IMR-90 (cell line): Measurements from ENCODE around the gene RAB6A. TPM values are rescaled to one million over a fixed set of nuclear protein-coding genes. Genes with fewer than 3 reads are reported as not detected.

Source experiments
- ATAC-seq: fragments of 200-7000 bp; cut with Tn5 transposase; 2 replicates; pipeline ENCODE4 v1.9.1; 2020; ENCODE audit warnings: low read depth, mild to moderate bottlenecking, moderate library complexity
- BruUV-seq: library from RNA; stranded (reverse); fragments of 400-500 nt; replicated peaks from 2 replicates; lab custom pipeline; 2021; lab: Mats Ljungman, UMichigan
- CTCF ChIA-PET: fragments of 300-600 bp; formaldehyde crosslinking; extraction: SDS; loops from one replicate; lab custom pipeline; 2021; ENCODE audit warnings: antibody characterized with exemption; lab: Yijun Ruan, JAX
- POLR2A ChIA-PET: fragments of 300-600 bp; sonication (Branson Sonifier 250); formaldehyde crosslinking; loops from one replicate; lab custom pipeline; 2022; ENCODE audit warnings: antibody characterized with exemption; ENCODE audit not compliant: unreplicated experiment; lab: Charles Lee
- DNase-seq: peaks from one replicate; pipeline ENCODE4 v3.0.0; 2013
- H2AFZ ChIP-seq: replicated peaks from 2 replicates; pipeline ENCODE3; 2013; ENCODE audit warnings: low read length, mild to moderate bottlenecking; ENCODE audit not compliant: poor library complexity
- H2AK5ac ChIP-seq: 2 replicates; pipeline ENCODE4 v1.6.1; 2013; ENCODE audit warnings: low read depth, low read length, inconsistent platforms
- H2AK9ac ChIP-seq: replicated peaks from 2 replicates; pipeline ENCODE3; 2013; ENCODE audit warnings: mild to moderate bottlenecking, low read depth, low read length, moderate library complexity; ENCODE audit not compliant: poor library complexity
- H2BK120ac ChIP-seq: 2 replicates; pipeline ENCODE4 v1.6.1; 2013; ENCODE audit warnings: low read depth, low read length, inconsistent platforms
- H2BK15ac ChIP-seq: 3 replicates; pipeline ENCODE4 v1.6.1; 2013; ENCODE audit warnings: low read depth, low read length, inconsistent platforms
- H2BK20ac ChIP-seq: 2 replicates; pipeline ENCODE4 v1.6.1; 2013; ENCODE audit warnings: low read depth, mild to moderate bottlenecking, inconsistent platforms, low read length, moderate library complexity
- H2BK5ac ChIP-seq: 2 replicates; pipeline ENCODE4 v1.6.1; 2013; ENCODE audit warnings: mild to moderate bottlenecking, low read depth, low read length, inconsistent platforms; ENCODE audit not compliant: poor library complexity, severe bottlenecking
- H3K14ac ChIP-seq: replicated peaks from 2 replicates; pipeline ENCODE4 v1.6.1; 2013; ENCODE audit warnings: low read depth, low read length, inconsistent platforms
- H3K18ac ChIP-seq: 2 replicates; pipeline ENCODE4 v1.6.1; 2013; ENCODE audit warnings: low read depth, low read length, control low read depth
- H3K23ac ChIP-seq: 2 replicates; pipeline ENCODE4 v1.6.1; 2013; ENCODE audit warnings: low read depth, low read length, inconsistent platforms
- H3K27ac ChIP-seq: 2 replicates; pipeline ENCODE4 v1.5.1; 2013; ENCODE audit warnings: mild to moderate bottlenecking, control low read depth, low read length; ENCODE audit not compliant: insufficient read depth
- H3K27me3 ChIP-seq: 2 replicates; pipeline ENCODE4 v1.6.1; 2013; ENCODE audit warnings: low read length; ENCODE audit not compliant: control insufficient read depth, insufficient read depth
- H3K36me3 ChIP-seq: 2 replicates; pipeline ENCODE4 v1.6.1; 2013; ENCODE audit warnings: low read length, mixed read lengths; ENCODE audit not compliant: control insufficient read depth, insufficient read depth
- H3K4ac ChIP-seq: 2 replicates; pipeline ENCODE4 v1.6.1; 2013; ENCODE audit warnings: low read depth, low read length, inconsistent platforms
- H3K4me1 ChIP-seq: 2 replicates; pipeline ENCODE4 v1.6.1; 2013; ENCODE audit warnings: low read length, mixed read lengths; ENCODE audit not compliant: control insufficient read depth, insufficient read depth
- H3K4me2 ChIP-seq: 2 replicates; pipeline ENCODE4 v1.6.1; 2013; ENCODE audit warnings: low read depth, mild to moderate bottlenecking, control low read depth, low read length, moderate library complexity
- H3K4me3 ChIP-seq: 2 replicates; pipeline ENCODE4 v1.5.1; 2013; ENCODE audit warnings: low read depth, mild to moderate bottlenecking, control low read depth, low read length, moderate library complexity; ENCODE audit not compliant: insufficient read depth
- H3K56ac ChIP-seq: 2 replicates; pipeline ENCODE4 v1.6.1; 2013; ENCODE audit warnings: low read length, inconsistent platforms; ENCODE audit not compliant: insufficient read depth; ENCODE audit errors: extremely low read depth
- H3K79me1 ChIP-seq, 2 experiments: 2 replicates each; pipeline ENCODE4 v1.6.1; 2013; ENCODE audit warnings: low read length in 2 of 2, inconsistent platforms in 1 of 2, low read depth in 1 of 2
- H3K9ac ChIP-seq: 2 replicates; pipeline ENCODE4 v1.6.1; 2013; ENCODE audit warnings: low read depth, low read length, control low read depth
- H3K9me1 ChIP-seq: 2 replicates; pipeline ENCODE4 v1.6.1; 2013; ENCODE audit warnings: low read length, inconsistent platforms; ENCODE audit not compliant: insufficient read depth
- H3K9me3 ChIP-seq: 2 replicates; pipeline ENCODE4 v1.6.1; 2013; ENCODE audit warnings: low read length; ENCODE audit not compliant: control insufficient read depth, insufficient read depth
- H4K20me1 ChIP-seq: 2 replicates; pipeline ENCODE4 v1.6.1; 2013; ENCODE audit warnings: low read length, inconsistent platforms; ENCODE audit not compliant: insufficient read depth
- H4K5ac ChIP-seq: 2 replicates; pipeline ENCODE4 v1.6.1; 2013; ENCODE audit warnings: mild to moderate bottlenecking, low read depth, low read length, control low read depth
- H4K8ac ChIP-seq, 2 experiments: 2 replicates each; pipeline ENCODE4 v1.6.1; 2013; ENCODE audit warnings: low read depth in 2 of 2, low read length in 2 of 2, control low read depth in 1 of 2, inconsistent platforms in 1 of 2
- H4K91ac ChIP-seq: 2 replicates; pipeline ENCODE4 v1.6.1; 2013; ENCODE audit warnings: low read depth, low read length, inconsistent platforms; ENCODE audit not compliant: insufficient read depth
- BHLHE40 ChIP-seq: fragments of 150-350 bp; IDR thresholded peaks from 2 replicates; pipeline ENCODE4 v1.6.1; 2016; ENCODE audit warnings: mild to moderate bottlenecking, low read depth, low read length
- CEBPB ChIP-seq: IDR thresholded peaks from 2 replicates; pipeline ENCODE4 v1.6.1; 2012; ENCODE audit warnings: low read depth, low read length, improper control_type of control experiment
- FOS ChIP-seq: fragments of 150-350 bp; IDR thresholded peaks from 2 replicates; pipeline ENCODE4 v1.6.1; 2016; ENCODE audit warnings: low read depth, low read length
- MAZ ChIP-seq: IDR thresholded peaks from 2 replicates; pipeline ENCODE4 v1.6.1; 2012; ENCODE audit warnings: low read depth, mild to moderate bottlenecking, low read length, improper control_type of control experiment, moderate library complexity, borderline replicate concordance
- MXI1 ChIP-seq: IDR thresholded peaks from 2 replicates; pipeline ENCODE4 v1.6.1; 2012; ENCODE audit warnings: low read depth, mild to moderate bottlenecking, low read length, moderate library complexity, borderline replicate concordance
- NFE2L2 ChIP-seq: fragments of 150-350 bp; IDR thresholded peaks from 2 replicates; pipeline ENCODE4 v1.6.1; 2016; ENCODE audit warnings: low read depth, mild to moderate bottlenecking, low read length
- POLR2A ChIP-seq: IDR thresholded peaks from 2 replicates; pipeline ENCODE4 v1.6.1; 2012; ENCODE audit warnings: mild to moderate bottlenecking, low read depth, low read length
- WGBS, 2 experiments: methylation state at CpG; one replicate each; pipeline versions ENCODE4 v1.1.5 to v1.1.7; 2013; ENCODE audit warnings: missing lambda C conversion rate in 2 of 2; ENCODE audit not compliant: insufficient read length in 1 of 2; ENCODE audit errors: extremely low coverage in 2 of 2; 5-methylcytosine and 5-hydroxymethylcytosine counted together
- dilution Hi-C: fragments of 300-500 bp; cut with HindIII; formaldehyde crosslinking; loops from one replicate; pipeline ENCODE4 v1.14.3; 2018; ENCODE audit warnings: low sequenced_read_pairs; ENCODE audit not compliant: unreplicated experiment
- in situ Hi-C: fragments of 300-500 bp; cut with MboI; formaldehyde crosslinking; loops from 3 replicates; pipeline ENCODE4 v1.14.3; 2019; ENCODE audit warnings: low sequenced_read_pairs, inconsistent platforms, mixed read lengths
- intact Hi-C: fragments of 100-400 bp; cut with micrococcal nuclease; formaldehyde crosslinking; loops from 2 replicates; pipeline ENCODE4 v1.10.0; 2022
- polyA plus RNA-seq, 3 experiments: library from polyadenylated mRNA; depleted of rRNA; stranded (reverse); fragments of >200 nt; gene quantifications; 2 replicates each; pipeline ENCODE4 v1.2.3, GENCODE V29; 2012; ENCODE audit warnings: low replicate concordance in 1 of 3
- total RNA-seq: library from RNA; depleted of rRNA; stranded (reverse); fragments of >200 nt; gene quantifications from 2 replicates; pipeline ENCODE4 v1.2.3, GENCODE V29; 2012
- TF ChIP-seq, protein P1 (sequence below): fragments of 150-350 bp; IDR thresholded peaks from 2 replicates; pipeline ENCODE4 v1.6.1; 2016; ENCODE audit warnings: low read depth, mild to moderate bottlenecking, low read length, moderate library complexity, borderline replicate concordance
- TF ChIP-seq, protein P2 (sequence below): conservative IDR thresholded peaks from 2 replicates; pipeline ENCODE4 v1.5.1; 2012; ENCODE audit warnings: mild to moderate bottlenecking, low read depth, low read length, improper control_type of control experiment

The RAB6A gene
- total and polyA plus RNA-seq, 2 of the 4 experiments (the other 2 are of a cell fraction), result 65.5 to 81.0 TPM

- Histone ChIP-seq H3K4ac (peak overlapping the region; percentile 99), H2AFZ (peak overlapping the region; percentile 96), H3K79me1 (no peaks in the 10 kb centered on the region), H4K20me1 (no peaks in the 10 kb centered on the region), H3K27me3 (no peaks in the 10 kb centered on the region), H3K23ac (peak overlapping the region; percentile 100), H2BK20ac (peak overlapping the region; percentile 89), H3K9ac (peak overlapping the region; percentile 85), H2AK5ac (peak overlapping the region; percentile 60), H3K56ac (peak overlapping the region; percentile 99), H2AK9ac (peak overlapping the region; percentile 89), H3K18ac (peak overlapping the region; percentile 72), H3K4me3 (peak overlapping the region; percentile 50), H2BK15ac (peak overlapping the region; percentile 93; the same call in 2 of the 3 replicates), H4K91ac (peak overlapping the region; percentile 98), H3K14ac (peak overlapping the region; percentile 100), H4K8ac (peak overlapping the region; percentile 86 to 99), H3K36me3 (no peaks in the 10 kb centered on the region), H3K9me3 (no peaks in the 10 kb centered on the region), H3K4me2 (peak overlapping the region; percentile 71), H2BK120ac (peak overlapping the region; percentile 96), H3K4me1 (no peaks in the 10 kb centered on the region), H3K9me1 (no peaks in the 10 kb centered on the region), H3K27ac (peak overlapping the region; percentile 88), H4K5ac (peak overlapping the region; percentile 88), H2BK5ac (peak overlapping the region; percentile 88)
- no TSS peak for BruUV-seq
- 0% methylated on average over 9 of the region's 30 CpGs; no CpG with 5 or more reads in 1 of the 2 experiments for WGBS, 2 experiments
- CTCF ChIA-PET, result interaction anchor here (0.6 to 1.8 kb wide), 7 partner anchors 10 to 428 kb away, joined by 3 to 5 read pairs (median 4); partner anchors contain the start of gene RAB6A
- DNase-seq, result peak; percentile 97
- peak; percentile 77 for TF ChIP-seq MXI1
- peak; percentile 19; the same call in 1 of the 2 replicates for TF ChIP-seq NFE2L2
- TF ChIP-seq BHLHE40, result 0 out of 2 replicates have a peak, but pooled peaks have one; percentile 35
- TF ChIP-seq FOS, result peak; percentile 86
- TF ChIP-seq, protein P1, sequence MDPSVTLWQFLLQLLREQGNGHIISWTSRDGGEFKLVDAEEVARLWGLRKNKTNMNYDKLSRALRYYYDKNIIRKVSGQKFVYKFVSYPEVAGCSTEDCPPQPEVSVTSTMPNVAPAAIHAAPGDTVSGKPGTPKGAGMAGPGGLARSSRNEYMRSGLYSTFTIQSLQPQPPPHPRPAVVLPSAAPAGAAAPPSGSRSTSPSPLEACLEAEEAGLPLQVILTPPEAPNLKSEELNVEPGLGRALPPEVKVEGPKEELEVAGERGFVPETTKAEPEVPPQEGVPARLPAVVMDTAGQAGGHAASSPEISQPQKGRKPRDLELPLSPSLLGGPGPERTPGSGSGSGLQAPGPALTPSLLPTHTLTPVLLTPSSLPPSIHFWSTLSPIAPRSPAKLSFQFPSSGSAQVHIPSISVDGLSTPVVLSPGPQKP, result no peak
- peak; percentile 68 for TF ChIP-seq CEBPB
- TF ChIP-seq, protein P2, sequence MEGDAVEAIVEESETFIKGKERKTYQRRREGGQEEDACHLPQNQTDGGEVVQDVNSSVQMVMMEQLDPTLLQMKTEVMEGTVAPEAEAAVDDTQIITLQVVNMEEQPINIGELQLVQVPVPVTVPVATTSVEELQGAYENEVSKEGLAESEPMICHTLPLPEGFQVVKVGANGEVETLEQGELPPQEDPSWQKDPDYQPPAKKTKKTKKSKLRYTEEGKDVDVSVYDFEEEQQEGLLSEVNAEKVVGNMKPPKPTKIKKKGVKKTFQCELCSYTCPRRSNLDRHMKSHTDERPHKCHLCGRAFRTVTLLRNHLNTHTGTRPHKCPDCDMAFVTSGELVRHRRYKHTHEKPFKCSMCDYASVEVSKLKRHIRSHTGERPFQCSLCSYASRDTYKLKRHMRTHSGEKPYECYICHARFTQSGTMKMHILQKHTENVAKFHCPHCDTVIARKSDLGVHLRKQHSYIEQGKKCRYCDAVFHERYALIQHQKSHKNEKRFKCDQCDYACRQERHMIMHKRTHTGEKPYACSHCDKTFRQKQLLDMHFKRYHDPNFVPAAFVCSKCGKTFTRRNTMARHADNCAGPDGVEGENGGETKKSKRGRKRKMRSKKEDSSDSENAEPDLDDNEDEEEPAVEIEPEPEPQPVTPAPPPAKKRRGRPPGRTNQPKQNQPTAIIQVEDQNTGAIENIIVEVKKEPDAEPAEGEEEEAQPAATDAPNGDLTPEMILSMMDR, result no peak
- TF ChIP-seq MAZ, result peak; percentile 96
- peak; percentile 78 for TF ChIP-seq POLR2A
- POLR2A ChIA-PET, result interaction anchor here (0.6 to 1.7 kb wide), 5 partner anchors 9 to 258 kb away, joined by 3 to 11 read pairs (median 6); partner anchors contain the start of genes MRPL48 and RAB6A
- intact Hi-C loops, result loop anchor here (1.0 kb wide), 1 partner anchor 18 kb away; the partner anchor contains the start of gene RAB6A
- dilution Hi-C loops, result no loop called here
- peak; percentile 100 for ATAC-seq
- in situ Hi-C loops, result no loop called here
These were observed 18.4 kb upstream of the RAB6A start for GRCh38 chr11:73779084-73779902.
